ENCODE results near the gene MAGEA3. TPM values are rescaled to one million over a fixed set of nuclear protein-coding genes. Genes with fewer than 3 reads are reported as not detected.
"Not testable (repeated sequence)": the region's sequence is repeated elsewhere in the genome, so short reads cannot be mapped to it uniquely, and the experiment has no call there.

MAGEA3 gene, protein sequence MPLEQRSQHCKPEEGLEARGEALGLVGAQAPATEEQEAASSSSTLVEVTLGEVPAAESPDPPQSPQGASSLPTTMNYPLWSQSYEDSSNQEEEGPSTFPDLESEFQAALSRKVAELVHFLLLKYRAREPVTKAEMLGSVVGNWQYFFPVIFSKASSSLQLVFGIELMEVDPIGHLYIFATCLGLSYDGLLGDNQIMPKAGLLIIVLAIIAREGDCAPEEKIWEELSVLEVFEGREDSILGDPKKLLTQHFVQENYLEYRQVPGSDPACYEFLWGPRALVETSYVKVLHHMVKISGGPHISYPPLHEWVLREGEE
- not detected for total RNA-seq

DNA sequence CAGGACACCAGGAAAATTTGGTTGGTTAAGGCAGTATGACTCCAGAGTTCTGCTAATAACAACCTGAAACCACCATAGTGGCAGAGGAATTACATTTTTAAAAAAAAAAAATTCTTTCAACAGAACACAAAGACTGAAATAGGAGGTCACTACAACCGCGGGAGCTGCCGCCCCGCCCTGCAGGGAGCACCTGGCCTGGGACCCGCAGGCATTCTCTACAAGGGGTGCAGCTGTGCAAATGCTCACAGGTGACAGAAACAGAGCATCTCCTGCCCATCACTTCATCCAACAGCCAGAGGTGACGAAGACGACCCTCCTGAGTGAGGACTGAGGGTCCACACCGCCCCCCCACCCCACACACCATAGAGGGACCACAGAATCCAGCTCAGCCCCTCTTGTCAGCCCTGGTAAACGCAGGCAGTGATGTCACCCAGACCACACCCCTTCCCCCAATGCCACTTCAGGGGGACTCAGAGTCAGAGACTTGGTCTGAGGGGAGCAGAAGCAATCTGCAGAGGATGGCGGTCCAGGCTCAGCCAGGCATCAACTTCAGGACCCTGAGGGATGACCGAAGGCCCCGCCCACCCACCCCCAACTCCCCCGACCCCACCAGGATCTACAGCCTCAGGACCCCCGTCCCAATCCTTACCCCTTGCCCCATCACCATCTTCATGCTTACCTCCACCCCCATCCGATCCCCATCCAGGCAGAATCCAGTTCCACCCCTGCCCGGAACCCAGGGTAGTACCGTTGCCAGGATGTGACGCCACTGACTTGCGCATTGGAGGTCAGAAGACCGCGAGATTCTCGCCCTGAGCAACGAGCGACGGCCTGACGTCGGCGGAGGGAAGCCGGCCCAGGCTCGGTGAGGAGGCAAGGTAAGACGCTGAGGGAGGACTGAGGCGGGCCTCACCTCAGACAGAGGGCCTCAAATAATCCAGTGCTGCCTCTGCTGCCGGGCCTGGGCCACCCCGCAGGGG, at the start of gene MAGEA3:
MAGEA3 (plus strand) TSS at position 843 of the 980 bp plus-strand sequence. CDS start 2,039 bp downstream, outside the sequence.
- DNase-seq (ENCODE audit: low spot score in 2 of 2); H3K4me3 ChIP-seq (ENCODE audit: low read depth, poor library complexity, severe bottlenecking); intact Hi-C loops (cut with DNase I; ENCODE audit: low total_unique reads): not testable (repeated sequence)
- WGBS, 2 donors: no CpG with 5 or more reads among the region's 34 CpGs

DNA sequence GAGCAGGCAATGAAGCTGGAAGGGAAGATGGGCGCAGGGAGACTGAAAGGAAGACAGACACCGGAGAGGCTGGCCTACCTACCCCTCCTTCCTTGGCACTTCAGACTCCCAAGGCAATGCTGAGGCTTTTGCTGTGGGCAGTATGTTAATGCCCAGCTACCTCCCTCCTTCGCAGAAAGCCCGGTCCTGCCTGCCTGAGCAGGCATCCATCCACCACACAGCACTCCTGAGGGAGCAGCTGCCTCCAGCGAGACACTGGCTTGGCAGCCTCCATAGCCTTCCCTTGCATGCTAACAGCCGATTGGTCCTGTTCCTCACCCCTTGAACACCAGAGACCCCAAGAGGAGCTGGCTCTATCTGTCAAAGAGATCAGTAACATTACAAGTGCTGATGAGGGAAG, 46.5 kb upstream of the MAGEA3 start:
- DNase-seq (ENCODE audit: low spot score in 2 of 2): no peak
- TF ChIP-seq, protein P1, sequence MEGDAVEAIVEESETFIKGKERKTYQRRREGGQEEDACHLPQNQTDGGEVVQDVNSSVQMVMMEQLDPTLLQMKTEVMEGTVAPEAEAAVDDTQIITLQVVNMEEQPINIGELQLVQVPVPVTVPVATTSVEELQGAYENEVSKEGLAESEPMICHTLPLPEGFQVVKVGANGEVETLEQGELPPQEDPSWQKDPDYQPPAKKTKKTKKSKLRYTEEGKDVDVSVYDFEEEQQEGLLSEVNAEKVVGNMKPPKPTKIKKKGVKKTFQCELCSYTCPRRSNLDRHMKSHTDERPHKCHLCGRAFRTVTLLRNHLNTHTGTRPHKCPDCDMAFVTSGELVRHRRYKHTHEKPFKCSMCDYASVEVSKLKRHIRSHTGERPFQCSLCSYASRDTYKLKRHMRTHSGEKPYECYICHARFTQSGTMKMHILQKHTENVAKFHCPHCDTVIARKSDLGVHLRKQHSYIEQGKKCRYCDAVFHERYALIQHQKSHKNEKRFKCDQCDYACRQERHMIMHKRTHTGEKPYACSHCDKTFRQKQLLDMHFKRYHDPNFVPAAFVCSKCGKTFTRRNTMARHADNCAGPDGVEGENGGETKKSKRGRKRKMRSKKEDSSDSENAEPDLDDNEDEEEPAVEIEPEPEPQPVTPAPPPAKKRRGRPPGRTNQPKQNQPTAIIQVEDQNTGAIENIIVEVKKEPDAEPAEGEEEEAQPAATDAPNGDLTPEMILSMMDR (IDR thresholded peaks at IDR 0.05): no peak
- TF ChIP-seq POLR2A (IDR thresholded peaks at IDR 0.05): no peak
- 88 to 95% methylated on average over 6 of the region's 6 CpGs for WGBS, 2 donors
- intact Hi-C loops (cut with DNase I; ENCODE audit: low total_unique reads): no loop called here
- H3K4me3 ChIP-seq (ENCODE audit: low read depth, poor library complexity, severe bottlenecking): no peak overlapping the region

DNA sequence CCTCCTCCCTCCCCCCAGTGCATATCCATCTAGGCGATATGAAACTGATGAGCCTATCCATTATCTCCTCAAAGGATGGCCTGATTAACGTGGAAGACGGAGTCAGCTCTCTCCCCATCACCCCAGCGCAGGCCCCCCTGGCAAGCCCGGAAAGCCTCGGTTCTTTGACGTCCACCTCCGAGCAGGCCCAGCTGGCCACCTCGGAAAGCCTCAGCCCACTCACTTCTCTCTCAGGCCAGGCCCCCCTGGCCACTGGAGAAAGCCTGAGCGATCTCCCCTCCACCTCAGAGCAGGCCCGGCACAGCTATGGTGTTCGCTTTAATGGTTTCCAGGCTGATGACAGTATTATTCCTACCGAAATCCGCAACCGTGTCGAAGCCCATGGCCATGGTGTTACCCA, 46.1 kb upstream of the MAGEA3 start:
- WGBS, 2 donors: 86 to 95% methylated on average over 16 of the region's 16 CpGs
- TF ChIP-seq, protein P1 (IDR thresholded peaks at IDR 0.05): no peak
- TF ChIP-seq POLR2A (IDR thresholded peaks at IDR 0.05): no peak
- no peak overlapping the region for H3K4me3 ChIP-seq (ENCODE audit: low read depth, poor library complexity, severe bottlenecking)
- no peak for DNase-seq (ENCODE audit: low spot score in 2 of 2)
- intact Hi-C loops (cut with DNase I; ENCODE audit: low total_unique reads): no loop called here

DNA sequence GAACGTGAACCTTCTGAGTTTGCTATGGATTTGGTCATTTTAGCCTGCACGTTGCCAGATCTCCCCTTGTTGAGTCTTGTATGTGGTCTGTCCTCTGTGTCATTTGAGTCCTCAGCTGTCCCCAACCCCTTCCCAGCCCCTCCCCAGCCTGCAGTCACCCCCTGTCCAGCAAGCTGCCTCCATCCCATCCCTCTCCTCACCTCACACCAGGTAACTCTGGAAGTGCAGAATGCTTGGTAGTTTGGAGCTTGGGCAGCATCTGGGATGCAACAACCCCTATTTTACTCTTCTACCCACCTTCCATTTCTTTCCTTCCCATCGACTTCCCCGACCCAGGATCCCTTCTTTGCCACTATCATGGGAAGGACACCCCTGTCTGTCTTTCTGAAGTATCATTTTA, 42.5 kb upstream of the MAGEA3 start:
- TF ChIP-seq, protein P1 (IDR thresholded peaks at IDR 0.05): no peak
- no peak for TF ChIP-seq POLR2A (IDR thresholded peaks at IDR 0.05)
- 72 to 88% methylated on average over 4 of the region's 4 CpGs for WGBS, 2 donors
- no peak overlapping the region for H3K4me3 ChIP-seq (ENCODE audit: low read depth, poor library complexity, severe bottlenecking)
- intact Hi-C loops (cut with DNase I; ENCODE audit: low total_unique reads): no loop called here
- DNase-seq (ENCODE audit: low spot score in 2 of 2): no peak

DNA sequence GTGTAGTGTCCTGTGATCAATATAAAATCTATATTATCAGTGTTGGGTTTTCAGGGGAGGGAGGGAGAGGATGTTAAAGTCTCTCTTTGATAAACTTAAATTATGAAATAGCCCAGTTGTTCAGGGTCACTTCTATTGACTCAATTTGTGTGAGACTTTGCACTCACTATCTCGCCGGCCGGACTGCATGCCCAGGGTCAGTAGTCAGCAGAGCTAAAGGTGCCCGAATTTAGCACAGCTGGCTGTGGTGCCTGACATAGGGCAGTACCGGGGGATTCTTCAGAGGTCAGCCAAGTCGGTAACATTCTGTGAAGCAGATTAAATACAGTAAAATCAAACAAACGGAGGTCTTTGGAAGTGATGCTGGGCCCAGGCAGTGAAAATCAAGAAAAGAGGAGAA, 41.7 kb upstream of the MAGEA3 start:
- TF ChIP-seq, protein P1 (IDR thresholded peaks at IDR 0.05): no peak
- no peak for TF ChIP-seq POLR2A (IDR thresholded peaks at IDR 0.05)
- no peak overlapping the region for H3K4me3 ChIP-seq (ENCODE audit: low read depth, poor library complexity, severe bottlenecking)
- 82 to 95% methylated on average over 7 of the region's 7 CpGs for WGBS, 2 donors
- DNase-seq (ENCODE audit: low spot score in 2 of 2): no peak
- intact Hi-C loops (cut with DNase I; ENCODE audit: low total_unique reads): no loop called here

DNA sequence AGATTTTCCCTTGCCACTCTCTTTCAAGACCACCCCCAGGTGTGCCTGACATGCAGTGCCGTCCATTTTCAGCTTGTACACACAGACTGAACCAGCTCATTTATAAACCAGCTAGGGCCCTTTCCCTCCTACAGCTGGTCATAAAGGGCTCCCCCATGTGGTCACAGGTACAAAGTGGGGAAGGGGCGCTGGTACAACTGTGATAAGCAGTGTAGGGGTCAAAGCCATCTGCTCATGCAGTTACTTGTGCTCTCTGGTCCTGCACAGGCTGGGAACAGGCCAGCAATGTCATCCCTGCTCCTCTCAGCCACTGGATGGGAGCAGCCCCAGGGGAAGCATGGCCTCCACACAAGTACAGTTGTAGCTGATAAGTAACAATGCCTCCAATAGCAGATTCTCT, 40.3 kb upstream of the MAGEA3 start:
- no peak for DNase-seq (ENCODE audit: low spot score in 2 of 2)
- 61 to 92% methylated on average over 1 to 2 of the region's 2 CpGs for WGBS, 2 donors
- TF ChIP-seq POLR2A (IDR thresholded peaks at IDR 0.05): no peak
- TF ChIP-seq, protein P1 (IDR thresholded peaks at IDR 0.05): no peak
- no peak overlapping the region for H3K4me3 ChIP-seq (ENCODE audit: low read depth, poor library complexity, severe bottlenecking)
- intact Hi-C loops (cut with DNase I; ENCODE audit: low total_unique reads): no loop called here
